OCI-LY1 (cell line): Measurements from ENCODE around the gene MYL6.
A peak's percentile ranks its signal among the peaks of the same experiment; 100 is the strongest.

Experiments
- H2AFZ ChIP-seq: fragments of 200-600 bp; sonication (generic), shearing (Covaris generic); 2 replicates; pipeline ENCODE4 v1.6.0; 2014; ENCODE audit warnings: antibody characterized with exemption, mild to moderate bottlenecking, low read length
- H3F3A ChIP-seq: fragments of 200-600 bp; sonication (generic), shearing (Covaris generic); 2 replicates; pipeline ENCODE4 v1.6.0; 2014; ENCODE audit warnings: mild to moderate bottlenecking, antibody characterized with exemption, low read length, moderate library complexity; ENCODE audit not compliant: insufficient read depth
- H3K27ac ChIP-seq: fragments of 200-600 bp; sonication (generic); 2 replicates; pipeline ENCODE4 v1.5.1; 2014; ENCODE audit warnings: low read length, mixed run types, mild to moderate bottlenecking, low read depth; ENCODE audit not compliant: poor library complexity, severe bottlenecking
- H3K27me3 ChIP-seq: fragments of 200-600 bp; sonication (generic); 2 replicates; pipeline ENCODE4 v1.6.0; 2014; ENCODE audit warnings: antibody characterized with exemption, mild to moderate bottlenecking, low read length, moderate library complexity; ENCODE audit not compliant: insufficient read depth
- H3K36me3 ChIP-seq: fragments of 200-600 bp; sonication (generic); 2 replicates; pipeline ENCODE4 v1.6.1; 2014; ENCODE audit warnings: mild to moderate bottlenecking, antibody characterized with exemption, low read length, moderate library complexity, mixed read lengths; ENCODE audit not compliant: insufficient read depth
- H3K4me1 ChIP-seq: fragments of 200-600 bp; sonication (generic); 2 replicates; pipeline ENCODE4 v1.5.1; 2014; ENCODE audit warnings: mild to moderate bottlenecking, low read length, moderate library complexity; ENCODE audit not compliant: insufficient read depth, severe bottlenecking
- H3K4me2 ChIP-seq: fragments of 200-600 bp; sonication (generic), shearing (Covaris generic); 2 replicates; pipeline ENCODE4 v1.6.1; 2014; ENCODE audit warnings: low read length
- H3K4me3 ChIP-seq: fragments of 200-600 bp; sonication (generic); 2 replicates; pipeline ENCODE4 v1.5.1; 2014; ENCODE audit warnings: low read length, low read depth, mild to moderate bottlenecking, mixed read lengths; ENCODE audit not compliant: poor library complexity, severe bottlenecking
- H3K79me2 ChIP-seq: fragments of 200-600 bp; shearing (Covaris generic); 2 replicates; pipeline ENCODE4 v1.6.1; 2016; ENCODE audit warnings: mixed run types, low read length, mixed read lengths; ENCODE audit not compliant: insufficient read depth
- H3K9ac ChIP-seq: fragments of 200-600 bp; sonication (generic), shearing (Covaris generic); 2 replicates; pipeline ENCODE4 v1.6.1; 2014; ENCODE audit warnings: mild to moderate bottlenecking, low read length, mixed read lengths
- H3K9me2 ChIP-seq: fragments of 200-600 bp; sonication (generic), shearing (Covaris generic); 2 replicates; pipeline ENCODE4 v1.6.1; 2014; ENCODE audit warnings: low read depth, mild to moderate bottlenecking, low read length, mixed read lengths
- H3K9me3 ChIP-seq: fragments of 200-600 bp; shearing (Covaris generic); 2 replicates; pipeline ENCODE4 v1.6.1; 2014; ENCODE audit warnings: low read length, mixed read lengths
- H4K20me1 ChIP-seq: fragments of 200-600 bp; sonication (generic), shearing (Covaris generic); 2 replicates; pipeline ENCODE4 v1.6.0; 2016; ENCODE audit warnings: mild to moderate bottlenecking, low read length; ENCODE audit not compliant: insufficient read depth
- EZH2 ChIP-seq: fragments of 200-600 bp; sonication (generic), shearing (Covaris generic); IDR thresholded peaks from 2 replicates; pipeline ENCODE4 v1.8.0; 2017; ENCODE audit warnings: borderline replicate concordance, mixed run types, mild to moderate bottlenecking, antibody characterized with exemption, low read length, moderate library complexity, mixed read lengths
- TF ChIP-seq, protein P1 (sequence below): fragments of 200-600 bp; sonication (generic), shearing (Covaris generic); IDR thresholded peaks from 2 replicates; pipeline ENCODE4 v1.5.1; 2017; ENCODE audit warnings: mild to moderate bottlenecking, antibody characterized with exemption, low read length, moderate library complexity, mixed read lengths

MYL6 gene

DNA sequence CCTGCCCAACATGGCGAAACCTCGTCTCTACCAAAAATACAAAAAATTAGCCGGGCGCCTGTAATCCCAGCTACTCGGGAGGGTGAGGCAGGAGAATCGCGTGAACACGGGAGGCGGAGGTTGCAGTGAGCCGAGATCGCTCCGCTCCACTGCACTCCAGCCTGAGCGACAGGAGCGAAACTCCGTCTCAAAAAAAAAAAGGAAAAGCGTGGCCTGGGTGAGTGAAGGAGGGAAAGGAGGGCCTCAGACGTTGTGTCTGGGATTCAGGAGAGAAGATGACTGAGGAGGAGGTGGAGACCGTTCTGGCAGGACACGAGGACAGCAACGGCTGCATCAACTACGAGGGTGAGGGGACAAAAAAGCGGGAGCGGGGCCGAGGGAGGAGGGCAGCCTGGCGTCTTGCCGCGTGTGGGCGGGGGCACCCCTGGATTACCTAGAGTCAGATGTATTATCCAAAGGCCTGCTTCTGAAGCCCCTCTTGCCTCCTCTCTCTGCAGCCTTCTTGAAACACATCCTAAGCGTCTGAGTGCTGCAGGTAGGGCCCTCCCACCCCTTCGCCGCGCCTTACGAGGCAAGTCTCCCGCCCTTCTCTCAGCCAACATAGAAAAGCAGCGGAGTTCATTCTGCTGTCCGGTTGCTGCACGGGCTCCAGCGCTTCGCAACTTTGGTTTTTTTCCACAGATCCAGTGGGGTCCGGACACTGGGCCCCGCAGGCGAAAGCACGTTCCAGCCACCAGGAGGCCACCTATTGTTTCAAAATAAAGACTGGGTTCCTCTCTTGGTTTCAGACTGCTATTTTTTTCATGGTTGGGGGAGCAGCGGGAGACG lies 744 bp upstream of the MYL6 start:
- Histone ChIP-seq H3K36me3 (peaks cover 40% of the 10 kb centered on the region), H3K4me1 (peaks cover 60% of the 10 kb centered on the region), H3K4me3 (peak overlapping the region; percentile 84), H3K9me2 (no peaks in the 10 kb centered on the region), H3K9ac (peak overlapping the region; percentile 70), H4K20me1 (no peaks in the 10 kb centered on the region), H3F3A (no peaks in the 10 kb centered on the region), H3K79me2 (peaks cover 13% of the 10 kb centered on the region), H3K4me2 (peak overlapping the region; percentile 80), H2AFZ (no peak overlapping the region), H3K27ac (peak overlapping the region; percentile 73), H3K9me3 (no peaks in the 10 kb centered on the region), H3K27me3 (no peaks in the 10 kb centered on the region)
- TF ChIP-seq, protein P1, sequence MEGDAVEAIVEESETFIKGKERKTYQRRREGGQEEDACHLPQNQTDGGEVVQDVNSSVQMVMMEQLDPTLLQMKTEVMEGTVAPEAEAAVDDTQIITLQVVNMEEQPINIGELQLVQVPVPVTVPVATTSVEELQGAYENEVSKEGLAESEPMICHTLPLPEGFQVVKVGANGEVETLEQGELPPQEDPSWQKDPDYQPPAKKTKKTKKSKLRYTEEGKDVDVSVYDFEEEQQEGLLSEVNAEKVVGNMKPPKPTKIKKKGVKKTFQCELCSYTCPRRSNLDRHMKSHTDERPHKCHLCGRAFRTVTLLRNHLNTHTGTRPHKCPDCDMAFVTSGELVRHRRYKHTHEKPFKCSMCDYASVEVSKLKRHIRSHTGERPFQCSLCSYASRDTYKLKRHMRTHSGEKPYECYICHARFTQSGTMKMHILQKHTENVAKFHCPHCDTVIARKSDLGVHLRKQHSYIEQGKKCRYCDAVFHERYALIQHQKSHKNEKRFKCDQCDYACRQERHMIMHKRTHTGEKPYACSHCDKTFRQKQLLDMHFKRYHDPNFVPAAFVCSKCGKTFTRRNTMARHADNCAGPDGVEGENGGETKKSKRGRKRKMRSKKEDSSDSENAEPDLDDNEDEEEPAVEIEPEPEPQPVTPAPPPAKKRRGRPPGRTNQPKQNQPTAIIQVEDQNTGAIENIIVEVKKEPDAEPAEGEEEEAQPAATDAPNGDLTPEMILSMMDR, result peak; percentile 40; the same call in 1 of the 2 replicates
- no peak for TF ChIP-seq EZH2

DNA sequence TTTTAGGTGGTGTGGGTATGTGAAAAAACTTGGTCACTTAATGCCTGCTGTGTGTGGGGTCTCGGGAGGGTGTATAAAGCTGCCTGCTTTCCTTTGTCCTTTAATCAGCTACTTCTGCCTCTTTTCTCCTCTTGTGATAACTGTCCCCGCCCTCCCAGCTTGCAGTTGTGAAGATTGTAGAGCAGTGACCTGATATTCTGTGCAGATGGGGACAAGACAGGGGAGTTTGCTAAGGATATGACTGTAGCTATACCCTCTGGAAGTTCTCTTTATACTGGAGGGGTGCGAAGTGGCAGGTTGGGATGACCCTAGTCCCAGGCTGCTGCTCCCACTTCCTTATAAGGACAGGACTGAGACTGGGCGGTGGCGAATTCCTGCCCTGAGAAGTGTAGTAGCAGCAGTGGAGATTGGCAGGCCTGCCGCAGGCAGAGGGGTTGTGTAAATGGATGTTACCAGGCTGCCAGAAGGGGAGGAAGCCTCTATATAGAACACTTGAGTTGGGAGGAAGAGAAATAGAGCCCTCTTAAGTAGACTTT lies 835 bp downstream of the MYL6 start:
- Histone ChIP-seq H4K20me1 (no peaks in the 10 kb centered on the region), H3K36me3 (peaks cover 56% of the 10 kb centered on the region), H2AFZ (no peak overlapping the region), H3K4me3 (peak overlapping the region; percentile 84), H3K9ac (peak overlapping the region; percentile 83), H3K4me2 (peak overlapping the region; percentile 90), H3K27ac (peak overlapping the region; percentile 74), H3K27me3 (no peaks in the 10 kb centered on the region), H3K9me2 (no peaks in the 10 kb centered on the region), H3K4me1 (peaks cover 47% of the 10 kb centered on the region), H3K9me3 (no peaks in the 10 kb centered on the region), H3K79me2 (peaks cover 13% of the 10 kb centered on the region), H3F3A (no peaks in the 10 kb centered on the region)
- no peak for TF ChIP-seq EZH2
- TF ChIP-seq, protein P1, result no peak

DNA sequence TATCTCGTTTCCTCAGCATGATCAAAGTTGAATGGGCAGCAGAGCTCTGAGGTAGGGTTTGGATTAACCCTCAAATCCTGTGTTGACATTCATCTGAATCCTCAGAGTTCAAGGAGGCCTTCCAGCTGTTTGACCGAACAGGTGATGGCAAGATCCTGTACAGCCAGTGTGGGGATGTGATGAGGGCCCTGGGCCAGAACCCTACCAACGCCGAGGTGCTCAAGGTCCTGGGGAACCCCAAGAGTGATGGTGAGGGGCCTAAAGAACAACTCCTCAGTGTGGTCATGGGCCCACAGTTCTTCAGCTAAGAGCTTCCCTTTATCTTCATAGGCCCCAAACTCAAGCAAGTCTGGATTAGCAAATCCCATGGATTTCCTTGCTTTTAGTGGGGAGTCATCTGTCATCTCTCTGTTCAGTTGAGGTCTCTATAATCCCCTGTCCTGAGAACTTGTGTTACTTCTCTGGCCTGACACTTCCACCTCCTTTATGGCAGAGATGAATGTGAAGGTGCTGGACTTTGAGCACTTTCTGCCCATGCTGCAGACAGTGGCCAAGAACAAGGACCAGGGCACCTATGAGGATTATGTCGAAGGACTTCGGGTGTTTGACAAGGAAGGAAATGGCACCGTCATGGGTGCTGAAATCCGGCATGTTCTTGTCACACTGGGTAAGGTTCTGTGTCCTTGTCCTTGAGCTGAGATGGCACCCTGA lies 1.5 kb downstream of the MYL6 start:
- peak overlapping the region; percentile 90 for H3K4me2 ChIP-seq
- H3K4me1 ChIP-seq, result peaks cover 41% of the 10 kb centered on the region
- H3K79me2 ChIP-seq, result peaks cover 13% of the 10 kb centered on the region
- H3K27ac ChIP-seq, result peak overlapping the region; percentile 74
- no peaks in the 10 kb centered on the region for H3K9me2 ChIP-seq
- peak overlapping the region; percentile 83 for H3K9ac ChIP-seq
- no peaks in the 10 kb centered on the region for H3F3A ChIP-seq
- TF ChIP-seq EZH2, result no peak
- TF ChIP-seq, protein P1, result no peak; the same call in 1 of the 2 replicates
- H3K36me3 ChIP-seq, result peaks cover 62% of the 10 kb centered on the region
- peak overlapping the region; percentile 84 for H3K4me3 ChIP-seq
- H3K27me3 ChIP-seq, result no peaks in the 10 kb centered on the region
- no peaks in the 10 kb centered on the region for H4K20me1 ChIP-seq
- no peaks in the 10 kb centered on the region for H3K9me3 ChIP-seq
- H2AFZ ChIP-seq, result no peak overlapping the region
